ENCODE data around the gene ANKRD11.
"Not testable (repeated sequence)": the region's sequence is repeated elsewhere in the genome, so short reads cannot be mapped to it uniquely, and the experiment has no call there.

The ANKRD11 gene

GRCh38 chr16:89309438-89310122, 180.8 kb downstream of the ANKRD11 start:
- H3K36me3 Mint-ChIP-seq (ENCODE audit: low read depth) = peaks cover 35% of the 10 kb centered on the region

GRCh38 chr16:89308391-89309333, 181.7 kb downstream of the ANKRD11 start:
- H3K4me3 Mint-ChIP-seq = no peak overlapping the region
- peaks cover 36% of the 10 kb centered on the region for H3K36me3 Mint-ChIP-seq (ENCODE audit: low read depth)
- DNase-seq (peak; percentile 50), ATAC-seq (peak; percentile 47)
- no peaks in the 10 kb centered on the region for H3K9me3 Mint-ChIP-seq
- peaks cover 51% of the 10 kb centered on the region for H3K4me1 Mint-ChIP-seq
- H3K27ac Mint-ChIP-seq = peak overlapping the region; percentile 52
- H3K27me3 Mint-ChIP-seq = no peaks in the 10 kb centered on the region

More at GRCh38 chr16:89309438-89310122, 180.8 kb downstream of the ANKRD11 start:
- no peak overlapping the region for H3K4me3 Mint-ChIP-seq
- H3K4me1 Mint-ChIP-seq = peaks cover 52% of the 10 kb centered on the region
- ATAC-seq (no peak), DNase-seq (no peak)
- H3K9me3 Mint-ChIP-seq = no peaks in the 10 kb centered on the region
- H3K27me3 Mint-ChIP-seq = no peaks in the 10 kb centered on the region
- H3K27ac Mint-ChIP-seq = peak overlapping the region; percentile 49

GRCh38 chr16:89307421-89307805, 182.9 kb downstream of the ANKRD11 start:
- H3K27ac Mint-ChIP-seq = peak overlapping the region; percentile 72
- no peak overlapping the region for H3K4me3 Mint-ChIP-seq
- peaks cover 32% of the 10 kb centered on the region for H3K36me3 Mint-ChIP-seq (ENCODE audit: low read depth)

GRCh38 chr16:89306457-89307420, 183.6 kb downstream of the ANKRD11 start:
- Mint-ChIP-seq H3K4me1 (peaks cover 43% of the 10 kb centered on the region), H3K36me3 (ENCODE audit: low read depth) (peaks cover 29% of the 10 kb centered on the region), H3K27ac (peak overlapping the region; percentile 72)
- not testable (repeated sequence) for ATAC-seq, H3K27me3 Mint-ChIP-seq, DNase-seq, H3K9me3 Mint-ChIP-seq, H3K4me3 Mint-ChIP-seq

More at GRCh38 chr16:89307421-89307805, 182.9 kb downstream of the ANKRD11 start:
- DNase-seq (no peak), ATAC-seq (no peak)
- Mint-ChIP-seq H3K9me3 (no peaks in the 10 kb centered on the region), H3K27me3 (no peaks in the 10 kb centered on the region), H3K4me1 (peaks cover 46% of the 10 kb centered on the region)

- peaks cover 37% of the 10 kb centered on the region for H3K4me1 Mint-ChIP-seq
- H3K36me3 Mint-ChIP-seq (ENCODE audit: low read depth) = peaks cover 27% of the 10 kb centered on the region
Observed at GRCh38 chr16:89304941-89305705, 185.2 kb downstream of the ANKRD11 start.

GRCh38 chr16:89304181-89304851, 186.0 kb downstream of the ANKRD11 start:
- Mint-ChIP-seq H3K4me1 (peaks cover 29% of the 10 kb centered on the region), H3K9me3 (no peaks in the 10 kb centered on the region), H3K27ac (peak overlapping the region; percentile 64), H3K4me3 (no peak overlapping the region), H3K27me3 (no peaks in the 10 kb centered on the region), H3K36me3 (ENCODE audit: low read depth) (peaks cover 22% of the 10 kb centered on the region)
- no peak for DNase-seq
- ATAC-seq = no peak

More at GRCh38 chr16:89304941-89305705, 185.2 kb downstream of the ANKRD11 start:
- no peaks in the 10 kb centered on the region for H3K9me3 Mint-ChIP-seq
- H3K27ac Mint-ChIP-seq = no peak overlapping the region
- H3K27me3 Mint-ChIP-seq = no peaks in the 10 kb centered on the region
- DNase-seq (no peak), ATAC-seq (no peak)
- no peak overlapping the region for H3K4me3 Mint-ChIP-seq

GRCh38 chr16:89303617-89304016, 186.7 kb downstream of the ANKRD11 start:
- H3K36me3 Mint-ChIP-seq (ENCODE audit: low read depth) = peaks cover 24% of the 10 kb centered on the region
- peaks cover 25% of the 10 kb centered on the region for H3K4me1 Mint-ChIP-seq
- H3K9me3 Mint-ChIP-seq = no peaks in the 10 kb centered on the region
- DNase-seq = no peak
- no peak for ATAC-seq
- H3K4me3 Mint-ChIP-seq = no peak overlapping the region
- peak overlapping the region; percentile 64 for H3K27ac Mint-ChIP-seq
- no peaks in the 10 kb centered on the region for H3K27me3 Mint-ChIP-seq

- H3K4me1 Mint-ChIP-seq = peaks cover 40% of the 10 kb centered on the region
- H3K4me3 Mint-ChIP-seq = no peak overlapping the region
- no peak for DNase-seq
- H3K36me3 Mint-ChIP-seq (ENCODE audit: low read depth) = peaks cover 24% of the 10 kb centered on the region
- ATAC-seq = no peak
- peak overlapping the region; percentile 39 for H3K27ac Mint-ChIP-seq
- no peaks in the 10 kb centered on the region for H3K27me3 Mint-ChIP-seq
- no peaks in the 10 kb centered on the region for H3K9me3 Mint-ChIP-seq
Observed at GRCh38 chr16:89300976-89301360, 189.4 kb downstream of the ANKRD11 start.

- H3K4me3 Mint-ChIP-seq = no peak overlapping the region
- ATAC-seq = no peak
- peaks cover 41% of the 10 kb centered on the region for H3K4me1 Mint-ChIP-seq
- no peak for DNase-seq
- peaks cover 24% of the 10 kb centered on the region for H3K36me3 Mint-ChIP-seq (ENCODE audit: low read depth)
- H3K27ac Mint-ChIP-seq = peak overlapping the region; percentile 42
- H3K27me3 Mint-ChIP-seq = no peaks in the 10 kb centered on the region
- no peaks in the 10 kb centered on the region for H3K9me3 Mint-ChIP-seq
Observed at GRCh38 chr16:89300311-89300975, 189.9 kb downstream of the ANKRD11 start.

- H3K27ac Mint-ChIP-seq, H3K9me3 Mint-ChIP-seq, ATAC-seq, H3K4me3 Mint-ChIP-seq, DNase-seq, H3K27me3 Mint-ChIP-seq: not testable (repeated sequence)
- H3K4me1 Mint-ChIP-seq = peaks cover 41% of the 10 kb centered on the region
- peaks cover 22% of the 10 kb centered on the region for H3K36me3 Mint-ChIP-seq (ENCODE audit: low read depth)
Observed at GRCh38 chr16:89299357-89300111, 190.8 kb downstream of the ANKRD11 start.

- no peak overlapping the region for H3K4me3 Mint-ChIP-seq
- H3K27ac Mint-ChIP-seq = peak overlapping the region; percentile 69
- H3K36me3 Mint-ChIP-seq (ENCODE audit: low read depth) = peaks cover 14% of the 10 kb centered on the region
- DNase-seq (no peak), ATAC-seq (no peak)
- no peaks in the 10 kb centered on the region for H3K9me3 Mint-ChIP-seq
- peaks cover 33% of the 10 kb centered on the region for H3K4me1 Mint-ChIP-seq
- H3K27me3 Mint-ChIP-seq = no peaks in the 10 kb centered on the region
Observed at GRCh38 chr16:89298623-89299225, 191.6 kb downstream of the ANKRD11 start.

Data from activated naive CD8-positive, alpha-beta T cell treated with anti-CD3 and anti-CD28 coated beads, Interleukin-2, amount 50 U/mL, for 24 hours (primary cell).